OCI-LY1 (cell line): ENCODE measurements around the gene SEMA3G.

Experiments used
- H2AFZ ChIP-seq: fragments of 200-600 bp; sonication (generic), shearing (Covaris generic); 2 replicates; pipeline ENCODE4 v1.6.0; 2014; ENCODE audit warnings: antibody characterized with exemption, mild to moderate bottlenecking, low read length
- H3F3A ChIP-seq: fragments of 200-600 bp; sonication (generic), shearing (Covaris generic); 2 replicates; pipeline ENCODE4 v1.6.0; 2014; ENCODE audit warnings: mild to moderate bottlenecking, antibody characterized with exemption, low read length, moderate library complexity; ENCODE audit not compliant: insufficient read depth
- H3K27ac ChIP-seq: fragments of 200-600 bp; sonication (generic); 2 replicates; pipeline ENCODE4 v1.5.1; 2014; ENCODE audit warnings: low read length, mixed run types, mild to moderate bottlenecking, low read depth; ENCODE audit not compliant: poor library complexity, severe bottlenecking
- H3K27me3 ChIP-seq: fragments of 200-600 bp; sonication (generic); 2 replicates; pipeline ENCODE4 v1.6.0; 2014; ENCODE audit warnings: antibody characterized with exemption, mild to moderate bottlenecking, low read length, moderate library complexity; ENCODE audit not compliant: insufficient read depth
- H3K36me3 ChIP-seq: fragments of 200-600 bp; sonication (generic); 2 replicates; pipeline ENCODE4 v1.6.1; 2014; ENCODE audit warnings: mild to moderate bottlenecking, antibody characterized with exemption, low read length, moderate library complexity, mixed read lengths; ENCODE audit not compliant: insufficient read depth
- H3K4me1 ChIP-seq: fragments of 200-600 bp; sonication (generic); 2 replicates; pipeline ENCODE4 v1.5.1; 2014; ENCODE audit warnings: mild to moderate bottlenecking, low read length, moderate library complexity; ENCODE audit not compliant: insufficient read depth, severe bottlenecking
- H3K4me2 ChIP-seq: fragments of 200-600 bp; sonication (generic), shearing (Covaris generic); 2 replicates; pipeline ENCODE4 v1.6.1; 2014; ENCODE audit warnings: low read length
- H3K4me3 ChIP-seq: fragments of 200-600 bp; sonication (generic); 2 replicates; pipeline ENCODE4 v1.5.1; 2014; ENCODE audit warnings: low read length, low read depth, mild to moderate bottlenecking, mixed read lengths; ENCODE audit not compliant: poor library complexity, severe bottlenecking
- H3K79me2 ChIP-seq: fragments of 200-600 bp; shearing (Covaris generic); 2 replicates; pipeline ENCODE4 v1.6.1; 2016; ENCODE audit warnings: mixed run types, low read length, mixed read lengths; ENCODE audit not compliant: insufficient read depth
- H3K9ac ChIP-seq: fragments of 200-600 bp; sonication (generic), shearing (Covaris generic); 2 replicates; pipeline ENCODE4 v1.6.1; 2014; ENCODE audit warnings: mild to moderate bottlenecking, low read length, mixed read lengths
- H3K9me2 ChIP-seq: fragments of 200-600 bp; sonication (generic), shearing (Covaris generic); 2 replicates; pipeline ENCODE4 v1.6.1; 2014; ENCODE audit warnings: low read depth, mild to moderate bottlenecking, low read length, mixed read lengths
- H3K9me3 ChIP-seq: fragments of 200-600 bp; shearing (Covaris generic); 2 replicates; pipeline ENCODE4 v1.6.1; 2014; ENCODE audit warnings: low read length, mixed read lengths
- H4K20me1 ChIP-seq: fragments of 200-600 bp; sonication (generic), shearing (Covaris generic); 2 replicates; pipeline ENCODE4 v1.6.0; 2016; ENCODE audit warnings: mild to moderate bottlenecking, low read length; ENCODE audit not compliant: insufficient read depth
- CTCF ChIP-seq: fragments of 200-600 bp; sonication (generic), shearing (Covaris generic); IDR thresholded peaks from 2 replicates; pipeline ENCODE4 v1.5.1; 2017; ENCODE audit warnings: mild to moderate bottlenecking, antibody characterized with exemption, low read length, moderate library complexity, mixed read lengths
- EZH2 ChIP-seq: fragments of 200-600 bp; sonication (generic), shearing (Covaris generic); IDR thresholded peaks from 2 replicates; pipeline ENCODE4 v1.8.0; 2017; ENCODE audit warnings: borderline replicate concordance, mixed run types, mild to moderate bottlenecking, antibody characterized with exemption, low read length, moderate library complexity, mixed read lengths

Gene SEMA3G

DNA sequence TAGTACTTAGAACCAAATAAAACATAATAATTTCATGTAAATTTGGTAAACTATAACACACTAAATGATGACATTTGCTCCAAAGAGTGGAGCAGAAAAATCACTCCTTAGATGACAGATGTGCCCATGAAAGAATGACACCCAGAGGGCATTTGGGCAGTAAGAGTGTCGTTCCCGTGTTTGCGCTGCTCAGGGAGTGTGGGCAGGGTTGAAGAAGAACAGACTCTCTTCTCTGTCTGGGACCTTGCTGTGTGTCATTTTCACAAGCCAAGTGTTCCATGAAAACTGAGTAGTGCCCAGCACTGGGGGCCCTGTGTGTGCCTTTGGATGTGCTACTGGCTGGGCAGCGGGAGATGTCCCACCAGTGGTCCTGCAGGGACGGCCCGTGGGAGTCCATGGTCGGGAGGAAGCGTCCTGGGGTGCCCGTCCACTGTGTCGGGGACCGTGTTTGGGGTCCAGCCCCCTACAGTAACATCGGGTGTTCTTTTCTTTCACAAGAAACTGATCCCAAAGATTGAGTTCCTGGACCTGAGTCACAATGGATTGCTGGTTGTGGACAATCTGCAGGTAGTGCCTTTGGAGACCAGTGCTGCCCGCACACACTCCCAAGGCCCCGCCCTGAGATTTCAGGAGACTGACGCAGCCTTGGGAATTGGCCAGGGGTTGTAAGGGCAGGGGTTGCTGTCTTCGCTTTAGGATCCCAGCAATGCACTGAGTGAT lies 32.3 kb upstream of the SEMA3G start:
- no peak overlapping the region for H3K9ac ChIP-seq
- no peaks in the 10 kb centered on the region for H4K20me1 ChIP-seq
- H3K27ac ChIP-seq = no peak overlapping the region
- H3K4me2 ChIP-seq = no peak overlapping the region
- H3K79me2 ChIP-seq = no peaks in the 10 kb centered on the region
- H3F3A ChIP-seq = no peaks in the 10 kb centered on the region
- H3K27me3 ChIP-seq = no peaks in the 10 kb centered on the region
- H3K36me3 ChIP-seq = peaks cover 97% of the 10 kb centered on the region
- H3K9me3 ChIP-seq = no peaks in the 10 kb centered on the region
- TF ChIP-seq EZH2 (no peak), CTCF (no peak)
- no peaks in the 10 kb centered on the region for H3K4me1 ChIP-seq
- no peaks in the 10 kb centered on the region for H3K9me2 ChIP-seq
- H2AFZ ChIP-seq = no peak overlapping the region
- H3K4me3 ChIP-seq = no peak overlapping the region

GRCh38 chr3:52473026-52473425 lies 28.1 kb upstream of the SEMA3G start:
- TF ChIP-seq CTCF = no peak
- no peak for TF ChIP-seq EZH2
- no peaks in the 10 kb centered on the region for H3K4me1 ChIP-seq
- H3K9me3 ChIP-seq = no peaks in the 10 kb centered on the region
- peaks cover 74% of the 10 kb centered on the region for H3K36me3 ChIP-seq
- H4K20me1 ChIP-seq = no peaks in the 10 kb centered on the region
- no peak overlapping the region for H3K4me3 ChIP-seq
- H3K9ac ChIP-seq = no peak overlapping the region
- H3K9me2 ChIP-seq = no peaks in the 10 kb centered on the region
- no peaks in the 10 kb centered on the region for H3F3A ChIP-seq
- no peak overlapping the region for H3K27ac ChIP-seq
- H2AFZ ChIP-seq = no peak overlapping the region
- H3K79me2 ChIP-seq = no peaks in the 10 kb centered on the region
- H3K27me3 ChIP-seq = no peaks in the 10 kb centered on the region
- H3K4me2 ChIP-seq = no peak overlapping the region

DNA sequence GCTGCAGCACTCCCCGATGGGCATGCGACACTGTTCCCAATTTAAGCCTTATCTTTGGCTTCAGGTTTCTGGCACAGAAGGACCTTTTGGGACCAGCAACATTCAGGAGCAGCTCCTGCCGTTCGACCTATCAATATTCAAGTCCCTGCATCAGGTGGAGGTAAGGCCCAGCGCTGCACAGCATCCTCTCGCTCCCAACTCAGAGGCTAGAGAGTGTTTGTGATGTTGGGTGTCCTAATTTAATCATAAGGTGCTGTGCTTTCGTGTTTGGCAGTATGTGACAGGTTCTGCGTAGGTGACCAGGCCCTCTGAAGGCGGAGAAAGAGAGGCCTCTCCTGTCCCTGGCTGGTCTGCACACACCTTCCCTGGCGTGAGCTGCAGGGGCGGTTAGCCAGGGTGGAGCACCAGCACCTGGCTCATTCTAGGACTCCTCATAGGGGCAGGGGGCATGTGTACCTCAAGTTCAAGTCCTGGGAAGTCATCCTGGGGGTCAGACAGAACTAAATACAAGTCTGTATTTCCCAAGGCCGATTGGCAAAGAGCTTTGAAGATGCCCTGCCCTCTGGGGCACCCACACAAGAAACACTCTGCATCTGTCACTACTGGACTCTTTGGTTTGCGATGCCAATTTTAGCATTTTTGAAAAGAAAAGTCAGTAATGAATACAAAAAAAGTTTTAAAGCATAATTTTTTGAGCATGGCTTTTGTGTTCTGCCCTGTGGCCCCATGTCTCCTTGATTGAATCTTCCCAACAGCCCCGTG lies 27.5 kb upstream of the SEMA3G start:
- peaks cover 72% of the 10 kb centered on the region for H3K36me3 ChIP-seq

More for the DNA sequence above, 27.5 kb upstream of the SEMA3G start:
- H2AFZ ChIP-seq = no peak overlapping the region
- H3K27ac ChIP-seq = no peak overlapping the region
- H4K20me1 ChIP-seq = no peaks in the 10 kb centered on the region
- no peaks in the 10 kb centered on the region for H3K79me2 ChIP-seq
- no peak overlapping the region for H3K4me3 ChIP-seq
- no peak overlapping the region for H3K9ac ChIP-seq
- H3K4me2 ChIP-seq = no peak overlapping the region
- no peaks in the 10 kb centered on the region for H3K4me1 ChIP-seq
- H3F3A ChIP-seq = no peaks in the 10 kb centered on the region
- TF ChIP-seq EZH2 = no peak
- peak; percentile 4; the same call in 1 of the 2 replicates for TF ChIP-seq CTCF
- H3K27me3 ChIP-seq = no peaks in the 10 kb centered on the region
- no peaks in the 10 kb centered on the region for H3K9me3 ChIP-seq
- no peaks in the 10 kb centered on the region for H3K9me2 ChIP-seq
